Mononuclear cell (primary cell): ENCODE results near the gene ACOT13. TPM values are rescaled to one million over a fixed set of nuclear protein-coding genes. Genes with fewer than 3 reads are reported as not detected.
"Not testable (repeated sequence)": the region's sequence is repeated elsewhere in the genome, so short reads cannot be mapped to it uniquely, and the experiment has no call there.

Source experiments
- H3K27me3 ChIP-seq: 2 replicates; pipeline ENCODE4 v1.6.0; 2011; ENCODE audit warnings: low read length, control low read depth; ENCODE audit not compliant: insufficient read depth
- H3K4me1 ChIP-seq: 2 replicates; pipeline ENCODE4 v1.5.1; 2011; ENCODE audit warnings: mild to moderate bottlenecking, low read length, control low read depth; ENCODE audit not compliant: insufficient read depth
- H3K4me3 ChIP-seq: 2 replicates; pipeline ENCODE4 v1.5.1; 2011; ENCODE audit warnings: mild to moderate bottlenecking, low read length, moderate library complexity
- H3K9me3 ChIP-seq: 2 replicates; pipeline ENCODE4 v1.5.1; 2011; ENCODE audit warnings: low read depth, mild to moderate bottlenecking, control low read depth, low read length
- total RNA-seq: library from RNA; depleted of rRNA; stranded (reverse); fragments of >200 nt; gene quantifications from one replicate; pipeline ENCODE4 v1.2.3, GENCODE V29; 2012

ACOT13 gene
- total RNA-seq, 1 donor: 0.31 TPM

DNA sequence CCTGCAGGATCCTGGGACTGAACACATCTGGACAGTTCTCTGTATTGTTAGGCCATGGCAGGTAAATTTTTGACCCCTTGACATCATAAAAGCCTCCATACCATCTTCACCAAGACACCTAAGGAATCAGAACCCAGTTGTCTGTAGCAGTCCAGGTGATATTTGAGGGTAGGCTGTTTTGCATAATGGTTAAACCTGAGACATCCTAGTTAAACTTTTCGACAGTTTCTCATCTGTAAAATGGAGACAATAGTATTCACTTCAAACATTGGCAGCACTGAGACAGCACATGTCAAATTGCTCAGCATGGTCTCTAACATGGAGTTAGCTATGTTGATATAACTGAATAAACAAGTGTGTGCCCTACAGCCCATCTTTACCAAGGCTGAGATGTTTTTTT is 27.3 kb downstream of the ACOT13 start:
- H3K27me3 ChIP-seq: no peaks in the 10 kb centered on the region
- H3K4me1 ChIP-seq: no peaks in the 10 kb centered on the region
- no peak overlapping the region for H3K4me3 ChIP-seq

DNA sequence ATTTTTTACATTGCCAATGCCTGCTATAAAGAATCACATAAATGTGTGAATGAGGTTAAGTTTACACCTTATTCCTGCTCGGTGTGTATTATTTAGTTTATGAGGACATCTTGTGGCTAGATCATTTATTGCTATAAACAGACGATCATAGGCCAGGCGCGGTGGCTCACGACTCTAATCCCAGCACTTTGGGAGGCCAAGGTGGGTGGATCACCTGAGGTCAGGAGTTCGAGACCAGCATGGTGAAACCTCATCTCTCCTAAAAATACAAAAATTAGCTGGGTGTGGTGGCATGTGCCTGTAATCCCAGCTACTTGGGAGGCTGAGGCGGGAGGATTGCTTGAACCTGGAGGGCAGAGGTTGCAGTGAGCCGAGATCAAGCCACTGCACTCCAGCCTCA is 28.8 kb downstream of the ACOT13 start:
- not testable (repeated sequence) for H3K4me1 ChIP-seq, H3K9me3 ChIP-seq, H3K27me3 ChIP-seq, H3K4me3 ChIP-seq

More for the DNA sequence above, 27.3 kb downstream of the ACOT13 start:
- H3K9me3 ChIP-seq: no peaks in the 10 kb centered on the region

DNA sequence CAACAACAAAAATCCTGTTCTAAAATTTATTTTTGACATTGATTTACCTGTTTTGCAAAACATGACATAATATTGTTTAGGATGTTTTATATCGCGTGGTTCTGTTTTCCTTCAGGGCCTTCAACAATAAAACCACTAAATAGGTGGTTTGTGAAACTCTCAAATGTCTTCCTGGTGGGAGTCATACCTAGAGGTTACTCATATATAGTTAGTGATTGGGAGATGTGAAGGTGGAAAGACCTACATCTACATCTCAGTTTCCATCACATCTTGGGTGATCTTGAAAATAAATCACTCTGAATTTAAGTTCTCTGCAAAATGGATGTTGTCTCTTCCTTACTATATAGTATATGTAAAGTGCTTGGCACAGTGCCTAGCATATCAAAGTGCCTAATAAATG is 29.2 kb downstream of the ACOT13 start:
- Histone ChIP-seq H3K27me3 (no peaks in the 10 kb centered on the region), H3K4me3 (no peak overlapping the region), H3K9me3 (no peaks in the 10 kb centered on the region), H3K4me1 (no peaks in the 10 kb centered on the region)

DNA sequence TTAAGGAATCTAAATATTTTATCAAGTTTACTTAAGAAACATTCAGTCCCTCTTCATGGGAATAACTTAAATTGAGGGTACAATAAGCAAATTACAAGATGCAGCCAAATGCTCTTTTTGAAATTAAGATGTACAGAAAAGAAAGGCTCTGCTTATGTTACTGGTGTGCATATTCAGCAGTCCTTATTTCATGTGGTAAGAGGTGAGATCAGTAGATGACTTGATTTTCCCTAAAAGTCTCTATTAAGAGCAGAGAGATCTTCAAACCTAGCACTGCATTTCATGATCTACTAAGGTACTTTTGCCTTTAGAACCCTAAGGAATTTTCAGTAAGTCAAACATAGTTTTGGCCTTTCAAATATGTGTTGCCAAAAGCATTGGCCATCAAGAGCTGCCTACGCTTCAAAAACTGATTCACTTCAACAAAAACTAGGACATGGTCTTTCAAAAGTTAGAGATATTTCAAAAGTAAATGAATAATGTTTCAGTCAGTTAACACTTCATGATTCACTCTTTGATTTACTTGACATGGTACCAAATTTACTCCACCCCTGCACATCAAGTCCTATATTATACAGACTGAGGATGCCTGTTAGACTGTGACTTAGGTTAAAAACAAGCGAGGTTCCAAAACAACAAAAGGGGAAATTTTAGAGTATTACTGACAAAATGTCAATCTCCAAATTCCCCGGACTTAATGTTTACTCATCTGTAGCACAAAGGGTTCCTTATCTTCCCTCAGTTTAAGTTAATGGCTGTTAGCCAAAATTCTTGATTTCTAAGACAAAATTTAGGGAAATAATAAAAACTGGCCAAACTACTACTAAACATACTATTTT is 32.9 kb downstream of the ACOT13 start:
- no peaks in the 10 kb centered on the region for H3K27me3 ChIP-seq
- H3K4me3 ChIP-seq: no peak overlapping the region
- H3K9me3 ChIP-seq: no peaks in the 10 kb centered on the region
- H3K4me1 ChIP-seq: peaks cover 7% of the 10 kb centered on the region

DNA sequence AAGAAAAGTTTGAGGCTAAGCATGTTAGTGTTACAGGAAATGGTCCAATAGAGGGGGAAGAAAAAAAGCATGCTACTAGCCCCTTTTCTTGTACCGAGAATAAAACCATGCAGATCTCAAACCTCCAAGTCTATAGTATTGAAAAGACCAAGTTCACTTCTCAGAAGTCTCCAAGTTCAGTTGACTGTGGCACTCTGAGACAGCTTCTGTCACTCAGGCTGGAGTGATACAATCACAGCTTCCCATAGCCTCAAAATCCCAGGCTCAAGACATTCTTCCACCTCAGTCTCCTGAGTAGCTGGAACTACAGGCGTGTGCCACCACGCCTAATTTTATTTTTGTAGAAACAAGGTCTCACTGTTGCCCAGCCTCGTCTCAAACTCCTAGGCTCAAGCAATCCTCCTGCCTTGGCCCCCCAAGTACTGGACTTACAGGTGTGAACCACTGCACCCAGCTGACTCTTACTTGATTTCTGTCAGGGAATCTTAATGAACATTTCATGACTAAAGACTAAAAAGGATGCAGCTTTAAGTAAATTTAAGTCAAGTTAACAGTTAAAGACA is 35.9 kb downstream of the ACOT13 start:
- Histone ChIP-seq H3K4me1 (peaks cover 7% of the 10 kb centered on the region), H3K27me3 (no peaks in the 10 kb centered on the region), H3K4me3 (no peak overlapping the region), H3K9me3 (no peaks in the 10 kb centered on the region)

DNA sequence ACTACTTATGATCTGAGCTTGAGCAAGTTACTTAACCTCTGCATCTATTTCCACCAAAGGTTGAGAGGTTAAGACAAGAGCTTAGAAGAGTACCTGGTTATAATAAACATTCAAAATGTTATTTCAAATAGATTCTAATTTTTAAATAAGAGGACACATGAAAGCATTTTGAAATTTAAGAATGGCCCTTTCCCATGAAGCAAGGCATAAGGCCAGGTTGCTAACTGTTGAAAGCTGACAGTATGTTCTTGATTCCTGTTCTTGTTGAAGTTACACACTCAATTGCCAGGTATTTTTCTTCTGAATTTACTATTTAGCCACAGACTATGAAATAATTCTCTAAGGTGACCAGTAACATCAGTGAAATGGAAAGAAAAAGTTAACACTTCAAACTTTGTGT is 37.6 kb downstream of the ACOT13 start:
- peaks cover 7% of the 10 kb centered on the region for H3K4me1 ChIP-seq
- no peaks in the 10 kb centered on the region for H3K9me3 ChIP-seq
- H3K4me3 ChIP-seq: no peak overlapping the region
- H3K27me3 ChIP-seq: no peaks in the 10 kb centered on the region

DNA sequence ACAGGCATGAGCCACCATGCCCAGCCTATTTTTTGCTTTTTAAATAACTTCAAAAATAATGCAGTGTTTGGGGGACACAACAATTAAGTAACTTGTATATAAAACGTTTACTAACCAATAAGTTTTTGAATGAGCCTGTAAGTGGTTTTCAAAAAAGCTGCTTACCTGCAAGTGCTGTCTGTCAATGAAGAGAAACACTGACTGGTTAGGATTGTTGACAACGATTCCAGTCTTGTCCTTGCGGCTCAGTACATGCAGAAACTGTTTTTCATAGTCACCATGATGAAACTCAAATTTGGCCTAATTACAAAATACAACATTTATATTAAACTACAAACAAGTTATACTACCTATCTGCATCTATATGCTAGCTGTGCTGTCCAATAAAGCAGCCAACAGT is 41.7 kb downstream of the ACOT13 start:
- Histone ChIP-seq H3K4me3 (no peak overlapping the region), H3K27me3 (no peaks in the 10 kb centered on the region), H3K9me3 (no peaks in the 10 kb centered on the region), H3K4me1 (peaks cover 16% of the 10 kb centered on the region)

DNA sequence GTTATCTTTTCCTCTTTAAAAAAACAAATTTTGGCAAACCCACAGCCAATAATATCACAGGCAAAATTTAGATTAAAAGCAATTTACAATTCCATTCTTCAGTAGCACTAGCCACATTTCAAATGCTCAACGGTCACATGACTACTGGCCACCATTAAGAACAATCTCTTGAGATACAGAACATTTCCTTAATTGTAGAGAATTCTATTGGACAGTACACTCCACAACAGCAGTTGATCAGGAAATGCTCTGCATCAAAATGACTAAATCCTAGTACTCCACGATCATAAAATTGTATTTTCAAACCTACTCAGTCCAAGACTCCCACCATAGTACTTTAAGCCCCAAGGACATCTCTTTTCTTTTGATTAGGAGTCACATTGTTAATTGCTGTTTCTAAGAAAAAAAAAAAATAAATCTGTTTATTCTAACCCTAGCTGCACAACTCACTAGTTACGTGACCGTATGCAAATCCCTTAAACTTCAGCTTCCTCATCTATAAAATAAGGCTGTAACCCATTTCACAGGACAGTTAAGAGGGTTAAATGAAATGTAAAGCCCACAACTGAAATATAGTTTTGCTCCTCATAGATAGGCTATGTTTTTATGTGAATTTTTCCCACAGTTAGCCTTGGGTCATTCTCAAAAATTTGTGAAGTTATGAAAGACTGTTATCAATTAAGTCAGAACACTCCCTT is 42.3 kb downstream of the ACOT13 start:
- no peaks in the 10 kb centered on the region for H3K9me3 ChIP-seq
- H3K27me3 ChIP-seq: no peaks in the 10 kb centered on the region
- H3K4me1 ChIP-seq: peaks cover 21% of the 10 kb centered on the region
- no peak overlapping the region for H3K4me3 ChIP-seq

DNA sequence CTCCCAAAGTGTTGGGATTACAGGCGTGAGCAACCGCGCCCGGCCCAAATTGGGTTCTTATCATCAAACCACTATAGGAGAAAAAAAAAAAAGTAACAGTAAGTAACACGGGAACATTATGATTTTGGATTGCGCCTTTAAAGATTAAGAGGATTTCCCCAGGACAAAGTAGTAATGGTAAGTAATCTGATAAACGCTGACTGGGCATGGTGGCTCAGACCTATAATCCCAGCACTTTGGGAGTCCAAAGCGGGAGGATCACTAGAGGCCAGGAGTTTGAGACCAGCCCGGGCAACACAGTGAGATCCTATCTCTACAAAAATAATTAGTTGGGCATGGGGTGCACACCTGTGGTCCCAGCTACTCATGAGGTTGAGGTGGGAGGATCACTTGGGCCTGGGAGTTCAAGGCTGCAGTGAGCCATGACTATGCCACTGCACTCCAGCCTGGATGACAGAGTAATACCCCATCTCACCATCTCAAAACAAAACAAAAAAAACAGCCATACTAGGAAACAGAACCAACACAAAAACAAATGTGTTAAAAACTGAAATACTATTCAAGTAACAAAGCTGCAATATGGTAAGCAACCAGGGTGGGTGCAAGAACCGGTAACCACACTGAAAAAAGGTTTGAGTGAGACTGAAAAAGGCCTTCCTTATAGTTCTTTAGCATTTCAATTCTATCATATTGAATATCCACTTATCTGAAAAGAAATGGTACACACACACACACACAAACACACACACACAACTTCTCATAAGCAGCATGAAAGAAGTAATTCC is 43.8 kb downstream of the ACOT13 start:
- H3K27me3 ChIP-seq: no peaks in the 10 kb centered on the region
- no peak overlapping the region for H3K4me3 ChIP-seq
- H3K9me3 ChIP-seq: no peaks in the 10 kb centered on the region
- H3K4me1 ChIP-seq: peaks cover 34% of the 10 kb centered on the region

DNA sequence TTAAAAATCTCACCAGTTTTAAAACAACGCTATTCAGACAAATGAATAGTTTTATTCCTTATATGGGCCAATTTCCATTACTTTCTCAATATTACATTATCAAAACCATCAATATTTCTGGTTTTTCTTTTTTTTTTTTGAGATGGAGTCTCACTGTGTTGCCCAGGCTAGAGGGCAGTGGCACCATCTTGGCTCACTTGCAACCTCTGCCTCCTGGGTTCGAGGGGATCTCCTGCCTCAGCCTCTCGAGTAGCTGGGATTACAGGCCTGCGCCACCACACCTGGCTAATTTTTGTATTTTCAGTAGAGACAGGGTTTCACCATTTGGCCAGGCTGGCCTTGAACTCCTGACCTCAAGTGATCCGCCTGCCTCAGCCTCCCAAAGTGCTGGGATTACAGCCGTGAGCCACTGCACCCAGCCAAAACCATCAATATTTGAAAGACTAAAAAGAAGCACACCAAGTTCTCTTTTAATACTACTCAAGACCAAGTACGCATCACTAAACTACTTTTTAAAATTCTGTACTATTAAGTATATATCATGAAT is 49.8 kb downstream of the ACOT13 start:
- not testable (repeated sequence) for H3K27me3 ChIP-seq, H3K4me3 ChIP-seq, H3K9me3 ChIP-seq
- peaks cover 66% of the 10 kb centered on the region for H3K4me1 ChIP-seq

DNA sequence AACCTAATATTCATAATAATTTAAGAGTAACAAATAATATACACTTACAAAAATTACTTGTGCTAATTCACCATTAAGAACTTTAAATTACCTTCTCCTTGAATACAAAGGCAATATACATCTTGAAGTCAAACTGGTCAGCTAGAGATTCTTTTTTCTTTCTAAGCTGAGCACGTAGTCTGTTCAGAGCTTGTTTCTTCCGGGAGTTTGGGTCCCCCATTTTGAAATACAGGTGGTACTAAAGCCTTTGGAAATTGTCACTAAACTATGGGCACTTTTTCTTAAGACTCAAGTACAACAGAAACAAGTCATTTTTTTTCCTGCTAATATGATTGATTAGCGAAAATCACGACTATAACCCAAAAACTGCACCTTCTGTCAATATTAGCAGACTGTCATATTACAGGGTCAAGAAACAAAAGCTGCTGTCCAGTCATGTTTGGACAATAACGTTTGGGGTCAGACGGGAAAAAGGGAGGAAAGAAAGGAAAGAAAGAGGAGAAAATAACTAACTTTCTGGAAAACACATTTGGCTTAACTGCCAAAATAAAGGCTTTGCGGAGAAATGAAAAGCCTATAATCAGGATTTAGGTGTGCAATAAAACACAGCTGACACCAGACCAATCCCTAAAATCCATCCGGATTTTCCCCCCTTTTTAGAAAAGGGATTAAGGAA is 51.7 kb downstream of the ACOT13 start:
- Histone ChIP-seq H3K27me3 (no peaks in the 10 kb centered on the region), H3K9me3 (no peaks in the 10 kb centered on the region), H3K4me3 (peak overlapping the region; percentile 99), H3K4me1 (peaks cover 59% of the 10 kb centered on the region)

DNA sequence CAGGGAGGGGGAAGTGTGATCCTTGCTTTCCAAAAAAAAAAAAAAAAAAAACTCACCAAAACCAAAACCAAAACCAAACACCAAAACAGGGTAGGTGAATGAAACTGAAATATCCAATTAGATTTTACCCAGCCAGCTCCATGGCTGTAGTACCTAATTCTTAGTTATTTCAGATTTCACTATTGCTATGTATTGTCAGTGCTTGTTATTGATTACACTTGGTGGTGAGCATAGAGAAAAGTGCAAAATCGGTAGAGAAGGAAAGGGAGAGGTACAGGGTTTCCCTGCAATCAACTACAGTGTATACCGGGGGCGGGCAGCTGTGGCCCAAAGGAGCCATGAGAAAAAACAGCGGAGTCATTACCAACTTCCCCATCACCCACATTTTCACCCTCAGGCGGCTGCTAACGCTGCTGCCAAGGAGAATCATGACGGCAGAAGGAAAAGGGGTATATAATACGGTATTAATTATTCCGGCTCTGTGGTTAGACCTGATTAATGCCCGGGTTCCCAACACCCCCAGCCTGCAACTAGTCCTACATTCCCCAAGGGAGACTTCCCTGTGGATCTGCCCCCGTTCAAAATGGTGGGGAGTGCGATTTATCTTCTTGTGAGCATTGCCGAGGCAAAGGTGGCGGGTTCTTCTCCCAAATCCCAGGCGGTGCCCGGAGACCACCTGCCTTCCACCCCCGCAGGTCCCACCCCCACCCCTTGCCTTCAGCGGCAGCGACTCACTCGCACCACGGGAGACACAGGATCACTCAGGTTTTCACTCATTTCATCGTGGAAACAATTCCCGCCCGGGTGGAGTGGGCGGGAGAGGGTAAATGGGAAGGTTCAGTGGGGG is 52.5 kb downstream of the ACOT13 start, which contains the start of gene C6orf62:
Gene C6orf62, minus strand, starts transcription at position 30 of the 847 bp plus-strand sequence. CDS start 486 bp downstream, outside the sequence.
- no peaks in the 10 kb centered on the region for H3K9me3 ChIP-seq
- peak within 1 kb of the TSS; percentile 99 for H3K4me3 ChIP-seq
- no peaks in the 10 kb centered on the region for H3K27me3 ChIP-seq
- peaks cover 54% of the 10 kb centered on the region for H3K4me1 ChIP-seq

DNA sequence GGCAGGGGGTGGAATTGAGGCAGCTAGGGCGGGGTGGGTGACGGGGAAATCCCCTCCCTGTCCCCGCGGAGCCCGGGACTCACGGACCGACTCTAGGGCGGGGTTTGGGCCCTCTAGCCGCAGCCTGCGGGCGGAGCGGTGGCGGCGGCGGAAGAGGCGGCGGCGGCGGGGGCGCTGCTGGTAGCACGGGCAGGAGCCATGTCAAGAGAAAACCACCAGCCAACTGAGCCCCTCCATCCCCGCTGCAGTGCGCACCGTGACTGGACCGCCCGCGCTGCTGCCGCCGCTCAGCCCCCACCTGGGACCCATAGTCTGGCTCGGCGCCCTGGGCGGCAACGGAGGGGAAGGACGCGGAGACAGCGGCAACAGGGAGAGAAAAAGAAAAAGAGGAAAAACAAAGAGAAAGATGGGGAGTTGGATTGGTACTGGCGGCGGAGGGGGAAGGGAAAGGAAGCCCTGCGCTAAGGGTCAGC is 53.3 kb downstream of the ACOT13 start:
- peak overlapping the region; percentile 99 for H3K4me3 ChIP-seq
- H3K9me3 ChIP-seq: no peaks in the 10 kb centered on the region
- no peaks in the 10 kb centered on the region for H3K27me3 ChIP-seq
- H3K4me1 ChIP-seq: peaks cover 47% of the 10 kb centered on the region
